HTERT RPE-1 (cell line): ENCODE results near the gene PRR29.
"Not testable (repeated sequence)": the region's sequence is repeated elsewhere in the genome, so short reads cannot be mapped to it uniquely, and the experiment has no call there.

Experiments used
- in situ Hi-C: fragments of 300-500 bp; cut with MboI; formaldehyde crosslinking; loops from 4 replicates; pipeline ENCODE4 v1.14.3; 2020; ENCODE audit warnings: low sequenced_read_pairs

The PRR29 gene

DNA sequence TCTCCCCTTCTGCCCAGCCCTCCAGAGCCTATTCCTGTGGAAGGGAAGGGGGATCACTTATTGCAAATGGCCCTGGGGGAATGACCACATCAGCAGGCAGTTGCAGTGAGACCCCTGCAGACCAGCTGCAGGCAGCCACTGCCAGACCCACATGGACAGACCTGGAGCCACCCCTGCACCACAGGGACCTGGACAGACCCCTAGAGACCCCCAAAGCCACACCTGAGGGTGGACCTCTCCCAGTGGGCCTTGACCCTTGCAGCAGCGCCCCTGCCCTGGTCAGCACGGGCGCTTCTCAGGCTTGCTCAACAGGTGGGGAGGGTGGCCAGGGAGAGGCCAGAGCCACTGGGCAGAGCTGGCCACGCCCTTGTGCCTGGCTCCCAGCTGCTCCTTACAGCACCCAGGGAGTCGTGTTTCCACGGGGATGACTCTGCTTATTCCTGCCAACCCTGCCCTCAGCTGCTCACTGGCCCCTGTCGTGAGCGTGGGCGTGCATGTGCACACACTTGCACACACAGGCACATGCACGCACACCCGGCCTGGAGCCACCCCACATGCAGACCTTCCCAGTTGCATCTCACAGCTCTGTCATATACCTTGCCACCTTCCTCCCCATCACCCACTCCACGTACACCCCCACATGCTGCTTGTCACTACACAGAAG, 24.1 kb upstream of the PRR29 start:
- in situ Hi-C loops = no loop called here

- in situ Hi-C loops = no loop called here
Measured at GRCh38 chr17:63974594-63975192, 23.5 kb upstream of the PRR29 start.

GRCh38 chr17:63975541-63976092, 22.5 kb upstream of the PRR29 start:
- in situ Hi-C loops = no loop called here

DNA sequence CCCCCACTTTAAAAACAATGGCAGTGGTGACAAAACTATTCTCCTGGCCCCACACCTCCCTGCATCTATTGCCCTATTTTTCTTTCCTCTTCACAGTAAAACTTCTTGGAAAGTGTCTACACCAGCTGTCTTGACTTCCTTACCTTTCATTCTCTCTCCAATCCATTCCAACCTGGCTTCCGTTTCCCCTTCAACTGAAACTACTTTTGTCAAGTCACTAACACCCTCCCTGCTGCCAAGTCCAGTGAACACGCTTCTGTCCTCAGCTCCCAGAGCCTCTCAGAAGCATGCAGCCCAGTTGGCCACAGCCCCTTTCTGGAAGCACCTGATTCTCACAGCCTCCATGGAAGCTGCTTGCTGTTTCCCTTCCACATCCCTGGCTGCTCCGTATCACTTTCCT, 21.4 kb upstream of the PRR29 start:
- in situ Hi-C loops = no loop called here

DNA sequence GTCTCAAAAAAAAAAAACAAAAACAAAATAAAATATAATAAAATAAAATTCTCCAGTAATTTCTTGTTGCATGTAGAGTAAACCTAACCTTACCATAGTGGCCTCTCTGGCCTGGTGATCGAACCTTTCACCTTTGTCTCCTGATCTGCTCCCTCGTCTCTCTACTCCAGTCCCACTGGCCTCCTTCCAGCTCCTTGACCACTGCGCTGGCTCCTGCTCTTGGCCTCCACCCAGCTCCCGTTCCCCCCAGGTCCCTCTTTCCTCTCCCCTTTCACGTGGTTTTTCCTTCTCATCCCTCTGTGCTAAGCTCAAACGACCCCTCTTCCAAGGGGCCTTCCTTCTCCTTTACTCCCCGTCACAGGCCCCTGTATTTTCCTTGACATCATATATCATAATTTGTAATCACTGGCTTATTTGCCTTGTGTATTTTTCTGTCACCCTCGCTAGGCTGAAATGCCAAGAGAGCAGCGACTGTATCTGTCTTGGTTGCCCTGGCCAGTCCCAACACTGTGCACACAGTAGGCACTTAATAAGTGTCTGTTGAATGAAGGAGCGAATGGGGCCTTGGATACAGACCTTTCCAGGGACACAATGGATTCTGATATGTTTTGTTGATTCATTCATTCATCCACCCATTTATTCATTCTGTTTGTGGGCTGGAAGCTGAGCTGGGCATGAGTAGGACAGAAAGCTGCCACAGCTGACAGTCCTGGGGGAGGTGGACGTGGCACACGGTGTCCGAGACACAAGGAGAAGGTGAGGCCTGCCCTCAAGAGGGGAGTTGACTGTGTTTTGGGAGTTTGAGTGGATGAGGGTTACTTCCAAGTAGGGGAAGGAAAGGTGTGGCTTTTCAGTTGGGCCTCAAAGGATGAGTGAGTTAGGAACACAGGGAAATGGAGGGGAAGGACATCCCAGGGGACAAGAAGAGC, 19.6 kb upstream of the PRR29 start:
- in situ Hi-C loops = no loop called here

- in situ Hi-C loops = not testable (repeated sequence)
Measured at GRCh38 chr17:63982641-63983040, 15.5 kb upstream of the PRR29 start.

DNA sequence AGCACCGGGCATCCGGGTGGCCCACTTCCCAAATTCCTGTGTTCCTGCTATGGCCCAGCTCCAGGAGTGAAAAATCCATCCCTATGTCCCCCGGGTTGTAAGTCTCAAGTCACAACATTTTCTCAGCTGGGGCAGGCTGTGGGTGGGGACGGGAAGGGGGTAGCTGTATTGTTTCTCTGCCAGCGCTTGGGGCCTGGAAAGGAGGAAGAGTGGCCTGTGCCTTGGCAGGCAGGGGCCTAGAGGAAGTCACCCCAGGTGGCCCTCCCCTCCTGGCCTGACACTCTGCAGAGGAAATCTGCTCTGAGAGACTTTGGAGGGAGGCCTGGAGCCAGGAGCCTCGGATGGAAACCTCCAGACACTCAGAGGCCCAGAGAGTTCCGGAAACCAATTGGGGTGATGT, 14.8 kb upstream of the PRR29 start:
- in situ Hi-C loops = no loop called here

- in situ Hi-C loops = no loop called here
Measured at GRCh38 chr17:63984236-63984635, 13.9 kb upstream of the PRR29 start.

DNA sequence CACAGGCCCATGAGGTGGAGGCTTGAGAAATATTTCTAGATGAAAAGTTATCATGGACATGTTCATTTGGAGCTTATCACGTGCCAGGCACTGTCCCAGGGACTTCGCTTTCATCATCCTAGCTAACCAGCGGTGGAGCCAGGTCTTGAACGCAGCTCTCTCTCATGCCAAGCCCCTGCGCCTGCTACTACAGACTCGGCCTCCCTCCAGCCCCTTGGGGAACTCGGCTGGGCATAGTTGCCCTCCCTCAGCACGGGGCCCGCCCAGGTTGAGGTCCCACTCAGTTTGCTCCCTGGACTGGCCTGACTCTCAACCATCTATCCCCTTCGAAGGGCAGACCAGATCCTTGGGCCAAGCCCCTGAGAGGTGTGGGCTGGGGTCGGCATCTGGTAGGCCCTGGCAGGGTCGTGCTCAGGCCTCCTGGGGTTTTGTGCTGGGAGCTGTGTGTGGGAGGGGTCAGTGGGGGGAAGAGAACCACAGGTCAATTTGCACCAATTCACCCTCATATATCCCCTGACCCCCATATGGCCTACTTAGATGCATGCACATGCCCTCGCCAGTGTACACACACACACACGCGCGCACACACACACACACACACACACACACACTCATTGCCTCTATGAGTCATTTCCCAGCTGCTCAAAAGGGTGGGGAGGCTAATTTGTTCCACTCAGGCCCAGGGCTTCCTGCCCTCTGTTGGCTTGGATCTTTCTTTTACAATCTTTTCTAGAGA, 13.3 kb upstream of the PRR29 start:
- in situ Hi-C loops = no loop called here

GRCh38 chr17:63985387-63986140, 12.6 kb upstream of the PRR29 start:
- in situ Hi-C loops = no loop called here

GRCh38 chr17:63986821-63987220, 11.3 kb upstream of the PRR29 start:
- in situ Hi-C loops = no loop called here

DNA sequence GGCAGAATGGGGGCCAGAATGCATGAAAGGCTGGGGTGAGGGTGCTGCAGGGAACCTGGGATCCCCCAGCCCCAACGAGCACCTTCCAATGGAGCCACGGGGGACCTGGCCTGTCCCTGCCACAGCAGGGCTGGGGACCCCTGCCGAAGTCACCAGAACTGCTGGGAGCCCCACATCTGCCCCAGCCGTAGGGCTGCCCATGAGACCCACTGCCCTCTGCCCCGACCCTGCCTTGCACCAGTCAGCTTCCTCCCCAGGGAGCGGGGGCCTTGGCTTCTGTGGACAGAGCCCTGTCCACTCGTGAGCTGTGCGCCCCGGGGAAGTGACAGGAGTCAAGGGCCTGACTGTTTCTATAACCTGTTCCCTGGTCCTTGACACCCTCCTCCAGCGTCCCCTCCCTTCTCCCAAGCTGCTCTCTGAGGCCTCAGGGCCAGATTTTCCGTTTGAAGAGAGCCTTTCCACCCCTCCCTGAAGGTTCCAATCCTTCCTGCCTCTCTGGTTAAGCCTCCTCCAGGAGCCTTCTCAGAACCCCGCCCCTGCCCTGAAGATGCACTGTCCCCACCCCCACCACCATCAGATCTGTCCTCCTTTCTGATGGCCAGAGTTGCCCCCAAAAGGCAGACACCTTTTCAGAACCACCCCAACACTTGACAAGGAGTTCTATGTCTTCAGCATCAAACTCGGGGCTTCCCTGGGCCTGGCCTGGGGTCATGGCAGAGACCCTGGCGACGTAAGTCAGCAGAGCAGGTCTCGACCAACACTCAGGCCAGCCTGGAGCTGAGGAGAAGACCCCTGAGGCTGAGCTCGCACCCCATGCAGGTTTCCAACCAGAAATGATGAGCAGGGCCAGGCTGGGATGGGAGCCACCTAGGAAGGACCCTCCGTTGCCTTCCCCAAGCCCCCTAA, 10.7 kb upstream of the PRR29 start:
- in situ Hi-C loops = no loop called here

DNA sequence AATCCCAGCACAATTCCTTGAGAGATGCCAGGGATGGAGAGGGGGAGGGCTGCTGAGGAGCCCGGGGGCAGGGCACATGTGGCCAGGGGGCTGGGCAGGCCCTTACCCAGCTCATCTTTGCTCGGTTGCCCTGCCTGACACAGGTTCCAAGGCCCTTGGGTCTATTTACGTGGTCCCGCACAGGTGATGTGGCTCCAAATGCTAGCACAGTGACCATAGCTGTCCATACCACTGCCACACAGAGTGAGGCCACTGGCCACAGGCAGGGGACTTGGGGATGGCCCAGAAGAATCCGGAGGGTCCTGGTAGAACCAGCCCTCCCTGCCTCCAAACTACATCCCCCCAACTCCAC, 10.0 kb upstream of the PRR29 start:
- in situ Hi-C loops = no loop called here

DNA sequence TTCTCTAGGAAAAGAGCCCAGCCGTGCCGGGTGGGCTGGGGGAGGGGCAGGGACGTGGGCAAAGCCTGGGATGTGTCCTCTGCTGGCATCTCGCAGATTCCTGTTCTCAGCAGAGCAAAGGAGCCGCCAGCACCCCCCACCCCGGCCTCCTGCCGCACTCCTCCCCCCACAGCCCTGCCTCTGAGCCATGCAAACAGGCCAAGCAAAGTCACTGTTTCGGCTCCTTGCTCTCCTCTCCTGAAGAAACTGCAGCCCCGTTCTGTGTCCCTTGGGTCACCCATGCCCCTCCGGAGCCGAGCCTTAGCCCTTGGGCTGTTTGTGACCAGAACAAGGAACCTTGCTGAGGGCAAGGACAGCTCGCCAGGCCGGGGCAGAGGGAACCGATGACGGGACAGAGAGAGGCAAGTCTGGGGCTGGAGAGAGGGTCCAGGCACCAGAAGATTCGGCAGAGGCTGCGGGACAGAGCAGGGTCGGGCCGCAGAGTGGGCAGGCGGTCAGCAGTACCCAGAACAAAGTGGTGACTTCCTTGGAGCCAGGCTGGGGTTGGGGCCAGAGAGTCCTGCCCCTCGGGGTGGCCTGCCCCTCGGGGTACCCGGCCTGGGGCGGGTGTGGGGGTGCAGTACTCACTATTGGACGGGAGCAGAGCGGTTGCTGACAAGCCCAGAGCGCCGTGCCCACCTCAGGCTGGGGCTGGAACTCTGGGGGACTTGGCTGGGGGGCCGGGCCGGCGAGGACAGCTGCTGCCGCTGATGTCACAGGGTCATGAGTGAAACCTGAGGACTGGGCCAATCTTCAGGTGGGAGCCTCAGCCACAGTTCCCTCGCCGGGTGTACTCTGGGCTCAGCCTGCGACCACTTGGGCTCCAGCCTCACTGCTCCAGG, 9.2 kb upstream of the PRR29 start:
- in situ Hi-C loops = no loop called here

DNA sequence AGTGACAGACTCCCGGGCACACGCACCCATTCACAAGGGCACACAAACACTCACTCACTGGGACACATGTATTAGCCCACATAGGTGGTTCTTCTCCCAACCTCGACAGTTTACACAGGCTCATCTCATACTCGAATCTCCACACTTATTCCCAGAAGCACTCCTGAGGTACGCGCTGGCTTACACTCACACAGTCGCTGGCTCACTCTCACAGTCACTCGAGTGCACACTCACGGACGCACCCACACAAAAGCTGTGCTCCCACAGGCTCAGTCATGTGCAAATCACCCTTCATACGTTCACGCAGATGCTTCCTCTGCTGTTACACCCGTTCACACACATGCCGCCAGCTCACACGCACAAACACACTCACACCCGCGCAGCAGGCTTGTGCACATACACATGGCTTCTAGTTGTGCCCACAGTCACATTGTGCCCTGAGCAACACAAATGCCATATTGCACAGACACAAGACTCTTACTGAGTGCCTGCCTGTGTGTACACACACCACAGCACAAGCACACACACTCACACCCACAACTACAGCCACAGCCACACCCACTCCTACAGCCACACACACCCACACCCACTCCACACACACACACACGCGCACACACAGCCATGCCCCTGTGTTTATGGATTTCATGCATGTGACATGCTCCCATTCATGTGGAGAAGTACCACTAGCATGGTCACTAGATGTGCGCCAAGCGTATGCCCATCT, 8.4 kb upstream of the PRR29 start:
- in situ Hi-C loops = no loop called here

DNA sequence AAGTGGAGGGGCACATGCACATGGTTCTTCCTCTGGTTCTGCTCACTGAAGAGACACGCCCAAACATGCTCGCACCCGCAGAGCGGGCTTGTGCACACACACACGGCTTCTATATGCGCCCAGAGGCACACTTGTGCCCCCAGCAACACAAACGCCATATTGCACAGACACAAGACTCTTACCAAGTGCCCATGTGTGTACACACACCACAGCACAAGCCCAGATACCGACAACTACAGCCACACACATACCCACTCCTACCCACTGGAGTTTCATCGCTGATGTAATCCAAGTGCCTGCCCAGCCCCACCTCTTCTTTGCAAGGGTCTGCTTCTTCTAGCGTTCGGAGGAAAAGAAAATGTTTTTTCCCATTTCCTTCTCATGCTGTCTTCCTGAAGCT, 6.5 kb upstream of the PRR29 start:
- in situ Hi-C loops = no loop called here

DNA sequence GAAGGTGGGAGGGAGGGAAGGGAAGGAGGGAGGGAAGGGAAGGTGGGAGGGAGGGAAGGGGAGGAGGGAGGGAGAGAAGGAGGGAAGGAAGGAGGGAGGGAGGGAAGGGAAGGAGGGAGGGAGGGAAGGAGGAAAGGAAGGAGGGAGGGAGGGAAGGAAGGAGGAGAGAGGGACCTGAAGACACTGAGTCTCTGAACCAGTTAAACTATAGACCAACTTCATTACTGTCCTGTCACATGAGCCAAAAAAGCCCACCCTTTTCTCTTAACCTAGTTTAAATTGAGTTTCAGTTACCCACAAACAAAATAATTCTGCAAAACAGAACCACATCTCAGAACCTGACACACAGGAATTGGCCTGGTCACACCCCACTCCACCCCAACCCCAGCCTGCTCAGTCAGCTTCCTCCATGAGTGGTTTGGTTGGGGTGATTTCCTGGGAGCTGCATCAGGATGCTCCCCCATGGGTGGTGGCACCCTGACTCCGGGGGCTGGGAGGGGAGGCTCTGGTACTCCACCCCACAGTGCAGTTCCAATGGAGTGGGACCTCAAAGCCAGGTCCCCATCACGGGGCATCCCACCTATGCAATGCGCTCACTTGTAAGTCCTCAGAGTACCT, 4.7 kb upstream of the PRR29 start:
- in situ Hi-C loops = no loop called here
